SK-N-SH treated with all-trans-retinoic acid at 6 μM for 48 hours (cell line): Measurements from ENCODE around the gene AP3B1.

Experiments used
- ARNTL ChIP-seq: fragments of 450-650 bp; formaldehyde crosslinking; IDR thresholded peaks from 2 replicates; pipeline ENCODE4 v1.5.0; 2020; ENCODE audit warnings: low read depth, mild to moderate bottlenecking, moderate library complexity, borderline replicate concordance
- CREB5 ChIP-seq: fragments of 250-450 bp; sonication (Bioruptor Pico); IDR thresholded peaks from 2 replicates; pipeline ENCODE4 v1.5.1; 2020; ENCODE audit warnings: low read depth, mild to moderate bottlenecking, moderate library complexity
- PPARA ChIP-seq: fragments of 250-450 bp; sonication (Bioruptor Pico); IDR thresholded peaks from 2 replicates; pipeline ENCODE4 v1.5.0; 2020; ENCODE audit warnings: mild to moderate bottlenecking, borderline replicate concordance
- RARB ChIP-seq: fragments of 250-450 bp; sonication (Bioruptor Pico); IDR thresholded peaks from 2 replicates; pipeline ENCODE4 v1.8.0; 2021; ENCODE audit warnings: mild to moderate bottlenecking, moderate library complexity
- SNAI2 ChIP-seq: fragments of 250-450 bp; sonication (Bioruptor Pico); IDR thresholded peaks from 2 replicates; pipeline ENCODE4 v1.5.0; 2020; ENCODE audit warnings: mild to moderate bottlenecking, moderate library complexity
- ZFP3 ChIP-seq: fragments of 250-450 bp; sonication (Bioruptor Pico); IDR thresholded peaks from 2 replicates; pipeline ENCODE4 v1.5.0; 2020; ENCODE audit warnings: mild to moderate bottlenecking, moderate library complexity
- TF ChIP-seq, protein P1 (sequence below): fragments of 250-450 bp; sonication (Bioruptor Pico); IDR thresholded peaks from 2 replicates; pipeline ENCODE4 v1.5.0; 2020; ENCODE audit warnings: mild to moderate bottlenecking, moderate library complexity

- TF ChIP-seq PPARA (no peak), CREB5 (no peak), SNAI2 (CRISPR knock-in tag) (no peak), ZFP3 (no peak), RARB (CRISPR knock-in tag) (no peak), ARNTL (no peak)
- TF ChIP-seq, protein P1, sequence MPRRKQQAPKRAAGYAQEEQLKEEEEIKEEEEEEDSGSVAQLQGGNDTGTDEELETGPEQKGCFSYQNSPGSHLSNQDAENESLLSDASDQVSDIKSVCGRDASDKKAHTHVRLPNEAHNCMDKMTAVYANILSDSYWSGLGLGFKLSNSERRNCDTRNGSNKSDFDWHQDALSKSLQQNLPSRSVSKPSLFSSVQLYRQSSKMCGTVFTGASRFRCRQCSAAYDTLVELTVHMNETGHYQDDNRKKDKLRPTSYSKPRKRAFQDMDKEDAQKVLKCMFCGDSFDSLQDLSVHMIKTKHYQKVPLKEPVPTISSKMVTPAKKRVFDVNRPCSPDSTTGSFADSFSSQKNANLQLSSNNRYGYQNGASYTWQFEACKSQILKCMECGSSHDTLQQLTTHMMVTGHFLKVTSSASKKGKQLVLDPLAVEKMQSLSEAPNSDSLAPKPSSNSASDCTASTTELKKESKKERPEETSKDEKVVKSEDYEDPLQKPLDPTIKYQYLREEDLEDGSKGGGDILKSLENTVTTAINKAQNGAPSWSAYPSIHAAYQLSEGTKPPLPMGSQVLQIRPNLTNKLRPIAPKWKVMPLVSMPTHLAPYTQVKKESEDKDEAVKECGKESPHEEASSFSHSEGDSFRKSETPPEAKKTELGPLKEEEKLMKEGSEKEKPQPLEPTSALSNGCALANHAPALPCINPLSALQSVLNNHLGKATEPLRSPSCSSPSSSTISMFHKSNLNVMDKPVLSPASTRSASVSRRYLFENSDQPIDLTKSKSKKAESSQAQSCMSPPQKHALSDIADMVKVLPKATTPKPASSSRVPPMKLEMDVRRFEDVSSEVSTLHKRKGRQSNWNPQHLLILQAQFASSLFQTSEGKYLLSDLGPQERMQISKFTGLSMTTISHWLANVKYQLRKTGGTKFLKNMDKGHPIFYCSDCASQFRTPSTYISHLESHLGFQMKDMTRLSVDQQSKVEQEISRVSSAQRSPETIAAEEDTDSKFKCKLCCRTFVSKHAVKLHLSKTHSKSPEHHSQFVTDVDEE = no peak
Measured at GRCh38 chr5:78235289-78235688, 59.2 kb downstream of the AP3B1 start.
